Measurements from ENCODE around the gene NECTIN4.

Gene NECTIN4

DNA sequence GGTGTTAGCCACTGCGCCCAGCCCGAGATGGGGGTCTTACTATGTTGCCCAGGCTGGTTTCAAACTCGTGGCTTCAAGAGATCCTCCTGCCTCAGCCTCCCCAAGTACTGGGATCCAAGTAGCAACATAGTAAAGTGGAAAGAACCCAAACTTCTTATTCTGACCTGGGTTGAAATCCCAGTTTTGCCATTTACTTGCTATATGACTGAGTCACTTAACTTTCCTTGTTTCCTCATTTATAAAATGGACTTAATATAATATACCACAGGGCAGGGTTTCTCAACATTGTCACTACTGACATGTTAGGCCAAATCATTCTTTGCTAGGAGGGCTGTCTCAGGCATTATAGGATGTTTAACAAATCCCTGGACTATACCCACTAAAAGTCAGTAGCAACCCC lies 21.8 kb upstream of the NECTIN4 start:
- DNase-seq = no peak

DNA sequence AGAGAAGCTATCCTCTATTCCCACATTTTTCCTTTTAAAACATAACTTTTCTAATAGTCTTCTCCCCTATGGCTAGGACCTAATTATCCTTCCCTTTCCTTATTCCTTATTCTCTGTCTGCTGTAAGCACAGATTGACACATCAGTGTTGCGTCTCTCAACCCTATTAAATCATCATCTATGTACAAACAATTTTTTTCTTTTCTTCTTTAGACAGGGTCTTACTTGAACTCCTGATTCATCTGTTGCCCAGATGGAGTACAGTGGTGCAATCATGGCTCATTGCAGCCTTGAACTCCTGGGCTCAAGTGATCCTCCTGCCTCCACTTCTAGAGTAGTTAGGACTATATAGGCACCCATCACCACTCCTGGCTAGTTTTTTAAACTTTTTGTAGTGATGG lies 17.1 kb upstream of the NECTIN4 start:
- no peak for DNase-seq

DNA sequence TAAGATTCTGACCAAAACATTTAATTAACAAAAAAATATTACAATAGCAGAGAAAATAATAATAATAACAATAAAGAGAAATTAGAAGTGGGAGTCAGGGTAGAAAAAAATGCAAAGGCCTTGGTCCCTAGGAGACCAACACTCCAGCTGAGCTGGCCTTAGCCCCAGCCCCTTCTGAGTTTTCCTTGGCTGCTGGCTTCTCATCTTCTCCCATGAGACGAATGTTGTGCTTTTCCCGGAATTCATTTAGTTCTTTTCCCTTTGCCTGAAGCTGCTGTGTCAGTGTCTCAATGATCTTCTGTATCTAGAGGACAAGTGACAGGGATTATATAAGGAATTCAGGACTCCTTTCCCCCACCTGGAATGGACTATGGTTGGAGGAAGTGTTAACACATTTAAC lies 11.2 kb upstream of the NECTIN4 start:
- no peak for DNase-seq

DNA sequence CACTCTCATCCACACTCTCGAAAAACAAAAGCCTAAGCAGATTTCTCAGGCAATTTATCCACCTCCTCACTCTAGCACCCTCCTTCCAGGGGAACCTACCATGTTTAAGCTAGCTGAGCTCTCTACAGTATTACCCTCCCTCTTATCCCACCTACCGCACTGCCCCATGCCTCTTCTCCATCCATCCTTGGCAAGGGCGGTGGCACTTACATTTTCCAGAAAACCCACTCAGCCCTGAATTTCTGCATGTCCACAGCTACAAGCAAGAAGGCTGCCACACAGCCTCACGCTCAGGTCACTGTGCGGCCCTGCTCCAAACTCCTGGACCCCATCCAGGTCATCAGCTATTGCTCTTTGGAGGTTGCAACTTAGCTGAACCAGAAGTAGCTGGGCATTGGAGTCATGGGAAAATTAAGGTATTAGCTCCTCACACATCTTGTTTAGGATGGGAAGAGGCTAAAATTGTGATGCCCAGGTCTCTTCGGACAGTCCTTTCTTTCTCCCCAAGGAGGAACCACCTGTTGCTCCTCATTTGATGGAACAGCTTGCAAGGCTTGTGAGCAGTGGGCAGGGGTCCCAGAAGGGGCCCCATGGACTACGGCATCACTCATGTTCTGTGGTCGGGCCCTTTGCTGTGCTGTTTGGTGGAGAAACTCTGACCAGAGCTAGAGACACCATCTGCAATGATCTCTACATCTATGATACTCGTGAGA lies 9.9 kb upstream of the NECTIN4 start:
- DNase-seq = no peak

DNA sequence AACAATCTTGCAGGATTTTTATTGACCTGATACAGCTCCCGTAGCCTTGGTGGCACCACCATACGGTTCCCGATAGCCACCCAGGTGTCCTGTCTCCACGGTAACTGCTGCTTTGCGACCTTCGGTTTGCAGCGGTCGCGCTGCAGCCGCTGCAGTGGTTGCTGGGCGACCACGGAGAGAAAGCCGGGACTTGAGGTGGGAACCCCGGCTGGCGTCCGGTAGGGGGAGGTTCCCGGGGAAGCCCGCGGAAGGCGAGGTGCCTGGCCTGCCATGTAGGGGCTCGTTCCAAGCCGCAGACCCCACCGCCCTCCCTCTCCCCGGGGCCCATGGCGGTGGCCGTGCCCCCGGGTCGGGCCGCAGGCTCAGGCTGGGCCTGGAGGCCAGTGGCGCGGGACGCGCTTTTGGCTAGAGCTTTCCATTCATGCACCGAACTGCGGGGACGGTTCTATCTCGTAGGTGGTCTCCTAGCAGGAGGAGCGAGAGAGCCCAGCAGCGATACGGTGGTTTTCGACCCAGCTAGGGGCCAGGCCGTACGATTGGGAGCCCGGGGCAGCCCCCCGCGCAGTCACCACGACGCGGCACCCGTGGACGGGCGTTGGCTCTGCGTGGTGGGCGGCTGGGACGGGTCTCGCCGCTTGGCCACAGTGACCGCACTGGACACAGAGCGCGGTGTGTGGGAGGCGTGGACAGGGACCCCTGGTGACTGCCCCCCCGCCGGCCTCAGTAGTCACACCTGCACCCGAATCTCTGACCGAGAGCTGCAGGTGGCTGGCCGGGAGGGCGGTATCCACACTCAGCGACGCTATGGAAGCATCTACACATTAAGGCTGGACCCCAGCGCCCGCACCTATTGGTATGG lies 9.1 kb upstream of the NECTIN4 start, which contains the start of gene KLHDC9:
Gene KLHDC9 (plus strand): TSS at position 152 of the 859 bp plus-strand sequence. CDS start 175 bp downstream, at position 327.
- peak in 1 of 2 donors; percentile 32 for DNase-seq

DNA sequence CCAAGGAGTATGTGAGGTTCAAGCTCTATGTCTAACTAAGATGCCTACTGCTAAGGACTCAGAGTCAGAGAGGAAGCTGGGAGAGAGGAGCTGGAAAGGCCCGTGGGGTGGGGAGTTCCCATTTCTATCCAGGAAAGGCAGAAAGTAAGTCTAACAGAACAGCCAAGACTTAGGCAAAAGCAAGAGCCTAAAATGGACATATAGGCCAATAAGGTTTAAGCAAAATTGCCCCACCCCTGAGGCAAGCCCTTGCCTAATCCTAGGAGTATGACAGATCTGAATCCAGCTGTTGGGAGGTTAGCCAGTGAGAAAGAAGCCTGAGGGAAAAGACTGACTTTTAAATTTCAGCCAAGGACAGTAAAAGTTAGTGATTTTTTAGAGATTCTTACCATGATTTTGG lies 7.2 kb upstream of the NECTIN4 start:
- no peak for DNase-seq

DNA sequence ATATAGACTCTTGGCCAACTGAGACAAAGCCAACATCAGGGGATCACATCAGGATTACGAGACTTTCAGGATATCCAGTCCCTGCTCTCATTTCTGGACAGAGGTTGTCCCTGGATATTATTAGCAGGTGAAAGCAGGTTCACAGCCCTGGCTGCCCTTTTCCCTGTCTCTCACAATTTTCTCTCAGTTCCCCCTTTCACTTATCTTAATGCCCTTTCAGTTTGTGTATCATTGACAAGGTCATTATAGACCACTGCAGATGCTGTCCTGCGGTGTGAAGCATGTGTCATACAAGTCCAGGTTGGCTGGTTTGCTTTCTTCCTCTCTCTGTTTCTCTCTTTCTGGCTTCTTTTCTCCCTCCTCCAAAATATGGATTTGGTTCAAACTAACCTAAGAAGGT lies 6.7 kb upstream of the NECTIN4 start:
- no peak for DNase-seq

DNA sequence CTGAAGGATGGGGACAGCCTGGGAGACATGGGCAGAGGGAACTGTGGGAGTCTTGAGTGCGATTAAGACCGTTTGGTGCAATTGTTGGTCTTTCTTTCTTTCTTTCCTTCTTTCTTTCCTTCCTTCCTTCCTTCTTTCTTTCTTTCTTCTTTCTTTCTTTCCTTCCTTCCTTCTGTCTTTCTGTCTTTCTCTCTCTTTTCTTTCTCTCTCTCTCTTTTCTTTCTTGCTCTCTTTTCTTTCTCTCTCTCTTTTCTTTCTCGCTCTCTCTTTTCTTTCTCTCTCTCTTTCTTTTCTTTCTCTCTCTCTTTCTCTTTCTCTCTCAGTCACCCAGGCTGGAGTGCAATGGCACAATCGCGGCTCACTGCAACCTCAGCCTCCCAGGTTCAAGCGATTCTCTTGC lies 5.9 kb upstream of the NECTIN4 start:
- DNase-seq = no peak

DNA sequence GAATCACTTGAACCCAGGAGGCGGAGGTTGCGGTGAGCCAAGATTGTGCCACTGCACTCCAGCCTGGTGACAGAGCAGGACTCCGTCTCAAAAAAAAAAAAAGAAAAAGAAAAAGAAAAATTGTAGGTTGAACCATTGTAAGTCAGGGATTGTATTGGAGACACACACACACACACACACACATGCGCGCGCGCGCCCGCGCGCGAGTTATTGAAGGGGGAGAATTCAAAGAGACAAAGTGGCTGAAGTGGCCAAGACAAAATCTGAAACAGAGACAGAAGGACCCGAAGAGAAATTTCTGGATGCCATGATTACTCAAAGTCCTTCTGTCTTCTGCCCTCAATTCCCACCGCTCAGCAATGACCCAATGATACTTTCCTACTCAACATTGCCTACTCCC lies 5.1 kb upstream of the NECTIN4 start:
- no peak for DNase-seq

DNA sequence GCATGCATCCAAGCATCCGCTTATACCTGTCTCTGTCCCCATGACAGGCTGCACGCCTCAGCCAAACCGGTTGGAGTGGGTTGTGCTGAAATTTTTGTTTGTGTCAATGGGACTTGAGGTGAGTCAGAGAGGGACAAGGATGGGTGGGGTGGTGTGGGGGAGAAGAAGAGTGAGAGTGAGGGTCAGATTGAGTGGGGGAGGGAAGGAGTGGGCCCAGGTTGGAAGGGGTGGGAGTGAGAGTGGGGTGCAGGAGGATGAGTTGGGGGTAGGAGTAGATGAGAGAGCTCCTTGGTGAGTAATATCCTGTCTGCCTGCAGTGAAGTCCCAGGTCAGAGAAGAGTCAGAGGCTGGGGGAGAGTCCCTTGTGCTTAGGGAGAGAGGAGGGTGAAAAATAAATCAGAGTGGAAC lies 3.3 kb upstream of the NECTIN4 start:
- peak in 1 of 2 donors; percentile 71 for DNase-seq

DNA sequence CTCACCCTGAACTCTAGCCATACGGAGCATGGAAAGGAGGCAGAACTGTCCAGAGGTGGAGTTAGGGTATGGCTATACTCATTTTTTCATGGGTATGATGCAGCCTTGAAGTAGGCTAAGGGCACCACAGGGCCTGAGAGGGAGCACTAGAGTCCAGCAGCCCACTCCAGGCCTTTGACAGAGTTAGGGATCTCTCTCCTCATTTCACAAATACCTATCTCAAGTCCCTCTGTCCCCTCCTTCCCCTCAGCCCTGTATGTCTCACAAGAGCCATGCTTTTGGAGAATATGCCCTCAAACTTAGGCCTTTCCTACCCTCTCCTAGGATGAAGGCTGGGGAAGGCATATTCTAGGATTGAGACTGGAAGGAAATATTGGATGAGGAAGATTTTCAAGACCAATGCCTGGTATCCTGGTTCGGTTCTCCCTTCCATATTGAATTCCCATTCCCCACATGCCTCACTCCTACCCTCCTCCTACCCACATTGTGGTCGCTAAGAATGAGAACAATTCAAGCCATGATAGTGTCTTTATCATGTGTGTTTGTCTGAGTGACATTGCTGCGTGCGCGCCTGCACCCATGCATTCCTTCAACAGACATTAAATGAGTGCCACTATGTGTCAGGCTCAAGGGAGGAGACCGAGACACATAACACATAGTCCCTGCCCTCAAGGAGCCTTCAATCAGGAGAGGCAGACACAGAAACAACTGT lies 2.6 kb upstream of the NECTIN4 start:
- no peak for DNase-seq

DNA sequence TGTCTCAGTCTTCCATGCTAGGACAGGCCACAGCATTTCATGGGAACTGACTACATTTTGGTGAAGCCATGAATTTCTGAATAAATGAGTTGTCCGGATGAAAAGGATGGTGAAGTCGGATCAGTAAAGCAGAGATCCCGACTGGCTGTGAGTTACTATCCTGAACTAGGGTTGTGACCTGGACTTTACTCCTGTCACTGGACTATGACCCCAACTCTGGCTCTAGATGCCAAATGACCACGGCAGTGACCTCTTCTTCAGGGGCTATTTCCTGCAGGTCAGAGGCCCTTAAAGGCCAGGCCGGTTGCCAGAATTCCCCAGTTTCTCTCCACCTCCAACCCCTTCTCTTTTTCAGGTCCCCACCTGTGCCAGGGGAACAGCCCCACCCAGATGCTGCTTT lies 1.7 kb upstream of the NECTIN4 start:
- DNase-seq = no peak

DNA sequence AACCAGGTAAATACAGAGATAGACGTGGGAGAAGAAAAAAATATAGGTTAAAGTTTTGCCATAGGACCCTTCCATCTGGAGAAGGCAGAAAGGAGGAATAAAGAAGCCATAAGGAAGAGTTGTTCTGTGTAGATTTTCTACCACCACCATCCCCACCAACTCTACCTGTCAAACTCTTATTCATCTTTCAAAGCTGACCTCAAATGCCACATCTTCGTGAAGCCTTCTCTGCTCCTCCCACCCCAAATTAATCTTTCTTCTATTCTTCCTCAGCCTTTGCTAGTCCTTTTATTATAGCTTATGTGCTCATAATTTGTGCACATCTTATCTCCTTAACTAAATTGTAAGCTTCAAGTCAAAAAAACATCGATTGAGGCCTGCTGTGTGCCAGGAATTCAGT lies 1.3 kb upstream of the NECTIN4 start:
- no peak for DNase-seq

DNA sequence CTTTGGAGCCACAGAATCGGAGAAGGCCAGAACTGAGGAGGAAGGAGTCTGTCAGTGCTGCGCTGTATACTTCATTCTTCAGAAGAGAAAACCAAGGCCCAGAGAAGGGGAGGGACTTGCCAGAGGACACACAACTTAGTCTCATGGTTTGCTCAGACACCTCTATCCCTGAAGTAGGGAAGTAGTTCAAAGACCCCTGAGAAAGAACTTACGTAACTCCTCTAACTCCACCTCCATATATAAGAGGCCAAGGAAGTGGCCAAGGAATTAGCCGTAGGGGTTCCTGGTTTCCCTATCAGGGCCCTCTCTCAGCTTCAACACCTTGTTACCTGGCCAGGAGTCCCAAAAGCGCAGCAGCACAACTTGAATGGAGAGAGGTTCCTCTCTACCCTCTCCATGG lies 580 bp upstream of the NECTIN4 start:
- no peak for DNase-seq

DNA sequence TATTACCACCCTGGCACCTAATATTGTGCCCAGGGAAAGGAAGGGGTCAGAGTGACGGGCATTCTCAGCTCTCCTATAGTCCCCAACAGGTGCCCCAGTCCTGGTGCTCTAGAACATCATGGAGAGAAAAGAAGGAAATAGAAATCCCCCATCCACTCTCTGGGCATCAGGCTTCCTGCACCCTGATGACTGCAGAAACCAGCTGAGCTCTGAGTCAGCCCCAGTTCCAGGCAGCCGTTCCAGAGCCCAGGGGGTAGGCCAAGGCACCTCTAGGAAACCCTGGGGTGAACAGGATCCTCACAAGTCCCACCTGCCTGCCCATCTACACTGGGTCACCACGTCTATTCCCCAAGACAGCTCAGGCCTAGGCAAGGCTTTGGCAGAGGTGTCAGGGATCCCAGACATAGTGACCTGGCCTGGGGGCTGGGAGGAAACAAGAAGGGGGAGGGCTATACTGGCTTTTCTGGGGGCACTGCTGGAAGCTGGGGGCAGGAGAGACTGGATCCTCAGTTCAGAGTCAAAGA lies 709 bp downstream of the NECTIN4 start:
- DNase-seq = no peak

DNA sequence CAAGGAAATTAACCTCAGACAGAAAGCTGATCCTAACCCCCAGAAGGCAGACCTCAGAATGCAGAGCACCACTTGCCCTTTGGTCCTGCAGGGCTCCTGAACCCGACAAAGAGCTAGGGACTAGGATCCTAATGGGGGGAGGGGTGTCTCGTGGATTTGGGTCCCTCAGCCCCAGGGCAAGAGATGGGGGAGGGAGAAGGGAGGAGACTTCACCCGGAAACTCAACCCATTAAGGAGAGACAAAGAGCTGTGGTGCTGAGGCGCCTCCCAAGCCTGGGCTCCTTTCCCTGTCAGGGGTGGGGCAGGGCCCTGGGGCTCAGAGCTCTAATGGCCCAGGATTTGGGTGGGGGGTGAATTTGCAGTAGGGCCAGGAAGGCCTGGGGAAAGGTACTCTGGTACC lies 2.9 kb downstream of the NECTIN4 start:
- no peak for DNase-seq

DNA sequence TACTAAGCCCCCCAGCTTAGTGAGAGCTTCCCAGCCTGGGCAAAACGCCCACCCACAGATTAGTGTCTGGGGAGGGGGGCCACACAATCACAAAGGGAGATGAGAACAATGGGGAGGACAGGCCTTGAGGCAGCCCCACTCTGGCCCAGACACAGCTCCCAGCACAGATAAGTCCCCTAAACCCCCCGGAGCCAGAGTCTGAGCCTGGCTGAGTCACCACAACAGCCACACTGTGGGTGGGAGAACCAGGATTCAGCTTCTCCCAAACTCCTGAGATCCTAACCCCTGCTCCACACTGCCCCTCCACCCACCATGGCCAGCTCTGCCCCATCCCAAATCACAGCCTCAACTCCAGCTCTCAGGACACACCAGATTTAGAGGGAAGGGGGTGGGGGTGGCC lies 4.2 kb downstream of the NECTIN4 start:
- DNase-seq = no peak

DNA sequence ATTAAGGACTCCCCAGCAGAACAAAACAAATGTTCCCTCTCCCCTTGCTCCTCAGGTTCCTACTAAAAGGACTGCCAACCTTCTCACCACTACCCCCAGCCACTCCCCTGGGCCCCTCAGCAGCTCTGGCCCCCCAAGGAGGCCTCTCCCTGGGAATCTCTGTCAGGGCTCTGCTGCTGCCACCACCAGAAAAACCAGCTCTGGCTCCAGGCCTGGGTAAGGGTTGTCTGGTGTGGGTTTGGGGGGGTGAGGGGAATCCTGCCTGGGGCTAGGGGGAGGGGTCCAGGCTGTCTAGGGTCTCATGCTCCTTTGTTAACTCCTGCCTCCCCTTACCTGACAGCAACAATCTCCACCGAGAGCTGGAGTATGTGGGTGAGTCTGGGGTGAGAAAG lies 4.8 kb downstream of the NECTIN4 start:
- DNase-seq = no peak

DNA sequence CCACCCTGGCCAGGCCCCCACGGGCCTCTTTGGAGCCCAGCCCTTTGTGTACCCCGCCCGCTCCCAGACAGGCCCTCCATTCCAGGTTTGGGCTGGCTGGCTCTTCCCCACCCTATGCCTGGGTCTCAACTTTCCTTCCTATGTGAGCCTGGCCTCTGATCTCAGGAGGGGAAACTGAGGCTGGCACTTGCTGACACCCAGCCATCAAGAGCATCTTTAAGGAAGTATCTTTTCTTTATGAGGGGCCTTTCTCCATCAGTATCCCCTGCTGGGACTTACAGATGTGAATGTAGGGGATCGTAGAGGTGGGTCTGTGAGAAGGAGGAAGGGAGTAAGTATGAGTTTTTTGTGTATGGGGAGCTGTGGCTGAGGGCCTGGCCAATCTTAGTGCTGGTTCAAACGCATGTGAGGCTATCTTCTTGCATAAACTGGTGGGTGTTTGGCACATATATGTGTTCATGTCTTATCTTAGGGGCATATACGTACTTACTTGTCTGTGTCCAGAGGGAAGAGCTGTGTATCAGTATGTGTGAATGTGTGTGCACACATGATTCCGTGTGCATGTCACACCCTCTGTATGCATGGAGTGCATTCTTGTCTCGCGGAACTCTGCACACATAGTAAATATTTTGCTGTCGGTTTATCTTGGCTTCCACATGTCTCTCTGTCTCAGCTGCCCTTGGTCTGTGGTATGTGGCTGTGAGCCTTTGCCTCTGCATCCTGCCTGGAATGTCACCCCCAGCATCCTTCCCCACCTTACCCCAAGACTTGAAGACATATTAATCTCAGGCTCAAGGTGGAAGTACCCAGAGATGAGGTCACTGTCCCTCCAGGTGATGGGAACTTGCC lies 5.4 kb downstream of the NECTIN4 start:
- no peak for DNase-seq

DNA sequence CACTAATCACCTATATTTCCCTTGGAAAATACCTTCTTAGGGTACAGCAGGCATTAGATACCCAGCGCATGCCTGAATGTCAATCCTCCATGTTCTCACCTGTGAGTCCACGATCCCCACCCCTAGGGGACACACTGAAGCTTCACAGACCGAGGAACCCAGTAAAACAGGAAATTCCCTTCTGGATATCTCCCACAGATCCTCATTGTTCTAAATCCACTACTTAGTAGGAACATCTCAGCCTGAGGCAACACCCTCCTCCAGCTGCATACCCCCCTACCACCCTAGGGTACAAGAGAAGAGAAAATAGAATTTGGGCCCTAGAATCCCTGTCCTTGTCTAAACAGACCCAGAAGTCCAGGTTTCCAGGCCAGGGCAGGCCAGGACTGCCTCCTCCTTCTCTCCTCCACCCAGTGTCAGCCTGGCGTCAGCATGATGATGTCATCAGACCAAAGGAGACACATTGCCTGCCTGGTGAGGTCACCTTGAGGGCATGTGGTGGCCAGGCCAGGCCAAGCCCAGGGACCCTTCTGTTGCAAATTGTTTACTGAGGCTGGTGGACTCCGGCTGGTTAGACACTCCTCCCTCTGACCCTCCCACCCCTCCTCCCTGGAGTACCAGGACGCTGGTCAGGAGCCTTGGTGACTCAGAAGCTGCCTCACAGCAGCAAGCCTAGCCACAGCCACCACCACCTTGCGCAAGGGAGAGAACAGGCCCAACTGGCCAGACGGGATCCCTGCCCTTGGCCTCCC lies 6.2 kb downstream of the NECTIN4 start:
- DNase-seq = peak in 1 of 2 donors; percentile 69

DNA sequence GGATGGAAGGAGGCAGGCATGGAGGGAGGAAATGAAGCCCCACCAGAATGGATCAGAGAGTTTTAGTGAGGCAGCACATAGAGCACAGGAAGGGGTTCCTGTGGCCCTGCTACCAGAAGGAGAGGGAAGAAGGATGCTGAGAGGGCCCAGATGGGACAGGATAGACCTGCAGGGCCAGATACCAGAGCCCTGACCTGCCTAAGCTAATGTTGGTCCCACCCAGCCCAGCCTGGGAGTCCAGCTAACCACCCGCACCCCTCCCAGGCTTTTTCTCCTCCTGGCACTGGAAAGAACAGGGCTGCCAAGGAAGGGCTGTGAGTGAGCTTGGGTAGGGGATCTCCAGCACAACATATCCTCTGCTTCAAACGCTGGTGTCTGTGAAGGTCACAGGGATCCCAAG lies 6.9 kb downstream of the NECTIN4 start:
- DNase-seq = no peak

DNA sequence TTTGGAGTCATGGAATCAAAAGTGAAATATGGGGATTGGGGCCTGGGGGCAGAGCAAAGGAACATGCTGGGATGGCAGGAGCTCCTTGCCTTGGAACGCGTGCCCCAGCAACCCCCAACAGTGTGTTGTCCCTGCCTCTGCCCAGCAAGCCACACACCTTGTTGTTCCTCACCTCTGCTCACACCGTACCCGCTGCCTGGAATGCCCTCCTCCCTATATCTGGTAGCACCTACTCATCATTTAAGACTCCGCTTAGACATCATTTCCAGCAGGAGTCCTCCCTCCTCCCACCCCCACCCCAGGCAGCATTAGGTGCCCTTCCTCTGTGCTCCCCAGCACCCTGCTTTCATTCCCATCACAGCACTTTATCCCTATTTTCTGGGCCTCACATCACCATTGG lies 7.8 kb downstream of the NECTIN4 start:
- no peak for DNase-seq

Measured in bone marrow (tissue), 2 donors.